Right atrium auricular region (tissue), 2 donors: ENCODE data around the gene MRPS18A. TPM values are rescaled to one million over a fixed set of nuclear protein-coding genes. Genes with fewer than 3 reads are reported as not detected.

Source experiments
- DNase-seq: peaks from one replicate; pipeline ENCODE4 v3.0.0-alpha.2; 2019; ENCODE audit warnings: low spot score
- H3K27ac ChIP-seq, 2 donors: fragments of 200-600 bp; sonication (generic); 1 replicate in 1 of 2; 2 replicates in 1 of 2; pipeline ENCODE4 v1.5.1; 2016 to 2019
- H3K27me3 ChIP-seq, 2 donors: fragments of 200-600 bp; sonication (generic); one replicate each; pipeline versions ENCODE4 v1.5.1 to v1.6.0; 2017 to 2019
- H3K36me3 ChIP-seq: fragments of 200-600 bp; sonication (generic); one replicate; pipeline ENCODE4 v1.5.1; 2016
- H3K4me1 ChIP-seq, 2 donors: fragments of 200-600 bp; sonication (generic); one replicate each; pipeline versions ENCODE4 v1.5.1 to v1.6.0; 2017 to 2019
- H3K4me3 ChIP-seq, 2 donors: fragments of 200-600 bp; sonication (generic); 1 replicate in 1 of 2; 2 replicates in 1 of 2; pipeline ENCODE4 v1.5.1; 2017 to 2019; ENCODE audit warnings: mild to moderate bottlenecking in 1 of 2, moderate library complexity in 1 of 2
- H3K9me3 ChIP-seq, 2 donors: fragments of 200-600 bp; sonication (generic); one replicate each; pipeline ENCODE4 v1.5.1; 2019
- CTCF ChIP-seq, 2 donors: fragments of 200-600 bp; sonication (generic); IDR thresholded peaks; one replicate each; pipeline ENCODE4 v1.5.1; 2019; ENCODE audit warnings: antibody characterized with exemption in 2 of 2
- total RNA-seq, 2 donors: library from RNA; depleted of rRNA; stranded (reverse); fragments of >200 nt; gene quantifications; one replicate each; pipeline ENCODE4 v1.1.0, GENCODE V29; 2016

Gene MRPS18A
- total RNA-seq, 2 donors from 2014 or later = 40.4 to 42.7 TPM

GRCh38 chr6:43716099-43716498 lies 28.5 kb upstream of the MRPS18A start:
- Histone ChIP-seq H3K27ac (peak overlapping the region; percentile 31 to 80), H3K36me3 (no peaks in the 10 kb centered on the region), H3K4me3 (no peak overlapping the region), H3K9me3 (no peaks in the 10 kb centered on the region), H3K4me1 (peaks cover 0 to 33% of the 10 kb centered on the region in 2 donors), H3K27me3 (no peaks in the 10 kb centered on the region)
- TF ChIP-seq CTCF (IDR thresholded peaks at IDR 0.05) = no peak
- no peak for DNase-seq

GRCh38 chr6:43715056-43715788 lies 27.6 kb upstream of the MRPS18A start:
- no peaks in the 10 kb centered on the region for H3K27me3 ChIP-seq
- no peak for DNase-seq
- no peaks in the 10 kb centered on the region for H3K36me3 ChIP-seq
- H3K4me3 ChIP-seq = no peak overlapping the region
- TF ChIP-seq CTCF (IDR thresholded peaks at IDR 0.05) = no peak
- no peaks in the 10 kb centered on the region for H3K9me3 ChIP-seq
- peaks cover 0 to 33% of the 10 kb centered on the region in 2 donors for H3K4me1 ChIP-seq
- no peak overlapping the region for H3K27ac ChIP-seq

GRCh38 chr6:43714311-43715055 lies 26.9 kb upstream of the MRPS18A start:
- H3K4me3 ChIP-seq = no peak overlapping the region
- H3K27ac ChIP-seq = no peak overlapping the region
- no peaks in the 10 kb centered on the region for H3K36me3 ChIP-seq
- DNase-seq = no peak
- peaks cover 0 to 36% of the 10 kb centered on the region in 2 donors for H3K4me1 ChIP-seq
- no peaks in the 10 kb centered on the region for H3K27me3 ChIP-seq
- no peaks in the 10 kb centered on the region for H3K9me3 ChIP-seq
- no peak for TF ChIP-seq CTCF (IDR thresholded peaks at IDR 0.05)

GRCh38 chr6:43713643-43714310 lies 26.2 kb upstream of the MRPS18A start:
- Histone ChIP-seq H3K4me3 (no peak overlapping the region), H3K27me3 (no peaks in the 10 kb centered on the region), H3K27ac (no peak overlapping the region), H3K9me3 (no peaks in the 10 kb centered on the region), H3K4me1 (peaks cover 0 to 43% of the 10 kb centered on the region in 2 donors), H3K36me3 (no peaks in the 10 kb centered on the region)
- DNase-seq = no peak
- TF ChIP-seq CTCF (IDR thresholded peaks at IDR 0.05) = no peak

- DNase-seq = no peak
- no peak overlapping the region for H3K27ac ChIP-seq
- H3K4me1 ChIP-seq = peaks cover 0 to 37% of the 10 kb centered on the region in 2 donors
These were observed 25.0 kb upstream of the MRPS18A start for GRCh38 chr6:43712579-43712978.

More at GRCh38 chr6:43712579-43712978, 25.0 kb upstream of the MRPS18A start:
- H3K4me3 ChIP-seq = no peak overlapping the region
- no peaks in the 10 kb centered on the region for H3K9me3 ChIP-seq
- H3K36me3 ChIP-seq = no peaks in the 10 kb centered on the region
- no peaks in the 10 kb centered on the region for H3K27me3 ChIP-seq
- no peak for TF ChIP-seq CTCF (IDR thresholded peaks at IDR 0.05)
